Gastrocnemius medialis (tissue), 4 donors: ENCODE results near the gene KRTAP5-9. TPM values are rescaled to one million over a fixed set of nuclear protein-coding genes. Genes with fewer than 3 reads are reported as not detected.

ENCODE experiments used
- total RNA-seq, 4 donors: library from RNA; depleted of rRNA; stranded (reverse); fragments of >200 nt; gene quantifications; one replicate each; pipeline versions ENCODE4 v1.1.0 to v1.2.3, GENCODE V29; 2016

KRTAP5-9 gene
- total RNA-seq, 4 donors from 2014 or later: not detected

Other genes with a start within 250 kb of the KRTAP5-9 start
- 1 to 10 TPM; 2.5 to 7.3 (median 5.9) TPM for gene DHCR7, start 100.0 kb upstream of the KRTAP5-9 start, total RNA-seq
- 10 to 100 TPM; 10.5 to 27.1 (median 16.0) TPM for gene NADSYN1, start 95.2 kb upstream of the KRTAP5-9 start, total RNA-seq
- gene KRTAP5-7, start 21.2 kb upstream of the KRTAP5-9 start, total RNA-seq: not detected
- under 1 TPM in 1 of 4 donors, not detected in 3; 0.82 TPM for gene KRTAP5-8, start 10.4 kb upstream of the KRTAP5-9 start, total RNA-seq
- not detected for gene KRTAP5-10, start 17.1 kb downstream of the KRTAP5-9 start, total RNA-seq
- not detected for gene KRTAP5-11, start 34.5 kb downstream of the KRTAP5-9 start, total RNA-seq